ENCODE data around the gene GOLT1B. TPM values are rescaled to one million over a fixed set of nuclear protein-coding genes. Genes with fewer than 3 reads are reported as not detected.

The GOLT1B gene
- total RNA-seq, 1 experiment from 2014 or later, result 58.6 TPM

DNA sequence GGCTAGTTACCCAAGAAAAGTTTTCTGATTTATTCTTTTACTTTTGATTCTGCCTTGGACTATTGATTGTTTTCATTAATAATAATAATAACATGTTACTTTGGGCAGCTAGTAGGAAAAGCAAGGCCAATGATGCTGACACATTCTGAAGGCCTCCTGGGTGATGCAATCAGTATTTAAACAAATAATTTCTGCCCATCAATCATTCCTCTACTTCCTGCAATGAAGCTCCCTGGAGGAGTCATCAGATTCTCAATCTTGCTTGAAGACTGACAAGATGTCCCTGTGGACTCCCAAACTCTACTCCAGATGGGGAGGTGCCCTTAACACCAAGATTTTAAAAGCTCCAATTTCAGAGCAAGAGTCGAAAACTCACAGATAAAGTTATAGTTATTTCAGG lies 24.5 kb downstream of the GOLT1B start, which contains the start of gene SPX:
SPX (plus strand) TSS at position 244 of the 400 bp plus-strand sequence. CDS start 177 bp downstream, outside the sequence.
- Mint-ChIP-seq H3K27ac (ENCODE audit: low read depth, unreplicated experiment) (peak within 1 kb of the TSS; percentile 65), H3K4me1 (ENCODE audit: insufficient read depth, unreplicated experiment) (peaks cover 26% of the 10 kb centered on the region), H3K36me3 (ENCODE audit: insufficient read depth, unreplicated experiment) (peaks cover 31% of the 10 kb centered on the region), H3K9me3 (ENCODE audit: unreplicated experiment) (peaks cover 22% of the 10 kb centered on the region), H3K27me3 (ENCODE audit: insufficient read depth, unreplicated experiment) (no peaks in the 10 kb centered on the region), H3K4me3 (ENCODE audit: unreplicated experiment) (peak within 1 kb of the TSS; percentile 82)
- no TSS peak for BruUV-seq (replicated peaks)
- POLR2A ChIA-PET, result interaction anchor here (0.5 to 3.6 kb wide), 10 partner anchors 10 to 131 kb away, joined by 3 to 30 read pairs (median 4); partner anchors contain the start of genes GOLT1B, LDHB, PYROXD1 and RECQL
- CTCF ChIA-PET, result interaction anchor here (1.3 kb wide), 1 partner anchor 20 kb away, joined by 4 read pairs; no protein-coding TSS in a partner anchor
- DNase-seq (ENCODE audit: unreplicated experiment), result peak; percentile 68
- intact Hi-C loops (cut with micrococcal nuclease), result loop anchor here (2.0 to 5.0 kb wide), 2 partner anchors 25 to 131 kb away; partner anchors contain the start of genes GOLT1B, LDHB and RECQL
- TF ChIP-seq, protein P1, sequence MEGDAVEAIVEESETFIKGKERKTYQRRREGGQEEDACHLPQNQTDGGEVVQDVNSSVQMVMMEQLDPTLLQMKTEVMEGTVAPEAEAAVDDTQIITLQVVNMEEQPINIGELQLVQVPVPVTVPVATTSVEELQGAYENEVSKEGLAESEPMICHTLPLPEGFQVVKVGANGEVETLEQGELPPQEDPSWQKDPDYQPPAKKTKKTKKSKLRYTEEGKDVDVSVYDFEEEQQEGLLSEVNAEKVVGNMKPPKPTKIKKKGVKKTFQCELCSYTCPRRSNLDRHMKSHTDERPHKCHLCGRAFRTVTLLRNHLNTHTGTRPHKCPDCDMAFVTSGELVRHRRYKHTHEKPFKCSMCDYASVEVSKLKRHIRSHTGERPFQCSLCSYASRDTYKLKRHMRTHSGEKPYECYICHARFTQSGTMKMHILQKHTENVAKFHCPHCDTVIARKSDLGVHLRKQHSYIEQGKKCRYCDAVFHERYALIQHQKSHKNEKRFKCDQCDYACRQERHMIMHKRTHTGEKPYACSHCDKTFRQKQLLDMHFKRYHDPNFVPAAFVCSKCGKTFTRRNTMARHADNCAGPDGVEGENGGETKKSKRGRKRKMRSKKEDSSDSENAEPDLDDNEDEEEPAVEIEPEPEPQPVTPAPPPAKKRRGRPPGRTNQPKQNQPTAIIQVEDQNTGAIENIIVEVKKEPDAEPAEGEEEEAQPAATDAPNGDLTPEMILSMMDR (IDR thresholded peaks at IDR 0.05; ENCODE audit: unreplicated experiment), result no peak

DNA sequence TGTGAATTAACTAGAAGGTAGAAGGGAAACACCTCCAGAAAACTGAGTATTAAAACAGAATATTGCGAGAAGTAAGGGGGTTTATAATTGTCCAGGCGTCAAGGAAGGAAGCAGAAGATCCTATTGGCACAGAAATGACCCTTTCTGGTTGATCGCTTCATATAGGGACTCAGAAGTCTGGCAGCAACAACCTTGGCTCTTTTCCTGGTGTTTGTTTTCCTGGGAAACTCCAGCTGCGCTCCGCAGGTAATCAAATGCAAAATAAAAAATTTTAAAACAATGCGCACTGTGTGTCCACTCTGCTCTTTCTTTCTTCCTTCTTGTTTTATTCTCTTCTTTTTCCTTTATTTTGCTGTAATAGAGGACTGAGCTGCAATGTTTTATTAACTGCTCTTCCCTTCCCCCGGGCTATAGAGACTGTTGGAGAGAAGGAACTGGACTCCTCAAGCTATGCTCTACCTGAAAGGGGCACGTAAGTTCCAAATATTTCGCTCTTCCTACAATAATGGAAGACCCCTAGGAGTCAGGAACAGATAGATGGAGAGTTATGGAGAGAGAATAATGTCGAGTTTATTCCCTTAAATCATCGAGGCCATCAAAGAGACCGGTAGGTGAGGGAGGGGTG lies 25.2 kb downstream of the GOLT1B start:
- peak overlapping the region; percentile 65 for H3K27ac Mint-ChIP-seq (ENCODE audit: low read depth, unreplicated experiment)
- H3K9me3 Mint-ChIP-seq (ENCODE audit: unreplicated experiment), result peaks cover 22% of the 10 kb centered on the region
- peak overlapping the region; percentile 82 for H3K4me3 Mint-ChIP-seq (ENCODE audit: unreplicated experiment)
- intact Hi-C loops (cut with micrococcal nuclease), result loop anchor here (2.0 to 5.0 kb wide), 2 partner anchors 26 to 130 kb away; partner anchors contain the start of genes GOLT1B, LDHB and RECQL
- TF ChIP-seq, protein P1 (IDR thresholded peaks at IDR 0.05; ENCODE audit: unreplicated experiment), result no peak
- peaks cover 26% of the 10 kb centered on the region for H3K4me1 Mint-ChIP-seq (ENCODE audit: insufficient read depth, unreplicated experiment)
- no peaks in the 10 kb centered on the region for H3K27me3 Mint-ChIP-seq (ENCODE audit: insufficient read depth, unreplicated experiment)
- DNase-seq (ENCODE audit: unreplicated experiment), result peak; percentile 17
- POLR2A ChIA-PET, result interaction anchor here (0.5 to 3.6 kb wide), 12 partner anchors 8 to 131 kb away, joined by 3 to 30 read pairs (median 5); partner anchors contain the start of genes GOLT1B, LDHB, PYROXD1 and RECQL
- CTCF ChIA-PET, result interaction anchor here (0.7 to 1.3 kb wide), 5 partner anchors 21 to 91 kb away, joined by 3 to 4 read pairs (median 3); no protein-coding TSS in a partner anchor
- no TSS peak for BruUV-seq (replicated peaks)
- peaks cover 31% of the 10 kb centered on the region for H3K36me3 Mint-ChIP-seq (ENCODE audit: insufficient read depth, unreplicated experiment)

DNA sequence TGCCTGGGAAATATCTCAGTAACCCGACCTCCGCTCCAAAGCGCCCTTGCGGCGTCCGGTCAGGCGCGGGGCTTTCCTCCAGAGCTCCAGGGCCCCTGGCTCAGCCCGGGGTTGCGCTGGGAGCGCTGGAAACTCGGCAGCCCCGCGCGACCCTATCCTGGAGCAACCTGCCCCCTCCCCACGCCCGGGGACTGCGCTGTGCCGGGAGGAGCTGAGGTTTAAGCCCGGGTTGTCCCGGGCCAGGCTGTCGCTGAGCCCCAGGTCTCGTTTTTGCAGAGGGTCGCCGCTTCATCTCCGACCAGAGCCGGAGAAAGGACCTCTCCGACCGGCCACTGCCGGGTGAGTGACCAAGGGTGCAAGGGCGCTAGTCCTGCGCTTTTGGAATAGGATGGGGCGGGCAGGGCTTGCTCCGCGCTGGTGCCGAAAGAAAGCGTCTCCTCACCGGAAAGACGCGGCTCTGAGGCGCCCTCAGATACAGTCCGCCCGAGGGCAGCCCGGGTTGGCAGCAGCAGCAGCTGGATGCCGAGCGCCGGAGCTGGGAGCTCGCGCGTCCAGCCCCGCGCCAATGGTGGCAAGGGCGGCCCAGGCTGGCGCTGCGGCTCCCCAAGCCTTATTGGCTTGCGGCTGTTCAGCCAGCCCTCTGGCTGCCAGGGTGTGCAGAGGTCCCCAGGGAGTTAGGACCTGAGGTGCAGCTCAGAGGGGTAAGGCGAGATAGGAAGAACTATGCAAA lies 26.0 kb downstream of the GOLT1B start:
- H3K4me3 Mint-ChIP-seq (ENCODE audit: unreplicated experiment), result peak overlapping the region; percentile 82
- H3K36me3 Mint-ChIP-seq (ENCODE audit: insufficient read depth, unreplicated experiment), result peaks cover 37% of the 10 kb centered on the region
- TSS peak; percentile 59 for BruUV-seq (replicated peaks)
- no peaks in the 10 kb centered on the region for H3K27me3 Mint-ChIP-seq (ENCODE audit: insufficient read depth, unreplicated experiment)
- peaks cover 26% of the 10 kb centered on the region for H3K4me1 Mint-ChIP-seq (ENCODE audit: insufficient read depth, unreplicated experiment)
- CTCF ChIA-PET, result interaction anchor here (0.7 to 1.3 kb wide), 6 partner anchors 22 to 170 kb away, joined by 3 to 8 read pairs (median 3); no protein-coding TSS in a partner anchor
- H3K9me3 Mint-ChIP-seq (ENCODE audit: unreplicated experiment), result peaks cover 22% of the 10 kb centered on the region
- TF ChIP-seq, protein P1 (IDR thresholded peaks at IDR 0.05; ENCODE audit: unreplicated experiment), result no peak
- DNase-seq (ENCODE audit: unreplicated experiment), result peak; percentile 69
- intact Hi-C loops (cut with micrococcal nuclease), result loop anchor here (2.0 to 5.0 kb wide), 2 partner anchors 27 to 130 kb away; partner anchors contain the start of genes GOLT1B, LDHB and RECQL
- H3K27ac Mint-ChIP-seq (ENCODE audit: low read depth, unreplicated experiment), result peak overlapping the region; percentile 65
- POLR2A ChIA-PET, result interaction anchor here (0.5 to 3.6 kb wide), 9 partner anchors 9 to 240 kb away, joined by 3 to 30 read pairs (median 8); partner anchors contain the start of genes GOLT1B, LDHB and RECQL
